Neuronal stem cell (in vitro differentiated cells): ENCODE results near the gene CADM2.

ENCODE experiments used
- DNase-seq: peaks from one replicate; pipeline ENCODE4 v3.0.0-alpha.2; 2013; ENCODE audit warnings: low spot score
- H2AFZ ChIP-seq: one replicate; pipeline ENCODE4 v1.6.1; 2013; ENCODE audit warnings: mild to moderate bottlenecking, low read length, inconsistent platforms
- H2AK5ac ChIP-seq: 2 replicates; pipeline ENCODE4 v1.6.1; 2013; ENCODE audit warnings: low read depth, mild to moderate bottlenecking, inconsistent platforms, low read length, moderate library complexity, mixed read lengths
- H2BK120ac ChIP-seq: 2 replicates; pipeline ENCODE4 v1.6.1; 2013; ENCODE audit warnings: low read depth, mild to moderate bottlenecking, inconsistent platforms, low read length, moderate library complexity, mixed read lengths
- H2BK12ac ChIP-seq: one replicate; pipeline ENCODE4 v1.6.1; 2013; ENCODE audit warnings: low read length, inconsistent platforms
- H2BK15ac ChIP-seq: 2 replicates; pipeline ENCODE4 v1.6.1; 2013; ENCODE audit warnings: mild to moderate bottlenecking, low read length, inconsistent platforms, mixed read lengths
- H2BK5ac ChIP-seq: one replicate; pipeline ENCODE4 v1.6.1; 2013; ENCODE audit warnings: inconsistent platforms, mild to moderate bottlenecking, low read length, moderate library complexity
- H3K14ac ChIP-seq: one replicate; pipeline ENCODE4 v1.6.1; 2013; ENCODE audit warnings: low read length, inconsistent platforms
- H3K18ac ChIP-seq: 2 replicates; pipeline ENCODE4 v1.6.1; 2013; ENCODE audit warnings: low read length, inconsistent platforms
- H3K23ac ChIP-seq: 2 replicates; pipeline ENCODE4 v1.6.1; 2013; ENCODE audit warnings: low read depth, mild to moderate bottlenecking, mixed read lengths, low read length, inconsistent platforms; ENCODE audit not compliant: poor library complexity
- H3K27ac ChIP-seq: replicated peaks from 3 replicates; pipeline ENCODE4 v1.5.1; 2013; ENCODE audit warnings: low read length, inconsistent platforms
- H3K27me3 ChIP-seq, 3 experiments: 2 replicates each; pipeline ENCODE4 v1.6.1; 2013; ENCODE audit warnings: low read length in 3 of 3, mild to moderate bottlenecking in 2 of 3, inconsistent platforms in 1 of 3, low read depth in 1 of 3, mixed read lengths in 1 of 3, moderate library complexity in 1 of 3; ENCODE audit not compliant: control insufficient read depth in 3 of 3, insufficient read depth in 3 of 3
- H3K36me3 ChIP-seq, 2 donors: replicated peaks in 1 of 2; 2 replicates each; pipeline ENCODE4 v1.6.1; 2013; ENCODE audit warnings: low read length in 2 of 2; ENCODE audit not compliant: control insufficient read depth in 2 of 2, insufficient read depth in 2 of 2
- H3K4ac ChIP-seq: 2 replicates; pipeline ENCODE4 v1.6.1; 2013; ENCODE audit warnings: inconsistent platforms, mild to moderate bottlenecking, low read length, moderate library complexity
- H3K4me1 ChIP-seq, 2 donors: 1 replicate in 1 of 2; 2 replicates in 1 of 2; pipeline ENCODE4 v1.6.1; 2013; ENCODE audit warnings: low read length in 2 of 2, low read depth in 1 of 2; ENCODE audit not compliant: control insufficient read depth in 2 of 2, insufficient read depth in 1 of 2
- H3K4me2 ChIP-seq: one replicate; pipeline ENCODE4 v1.6.1; 2013; ENCODE audit warnings: mild to moderate bottlenecking, low read length, inconsistent platforms; ENCODE audit not compliant: insufficient read depth, poor library complexity, severe bottlenecking
- H3K4me3 ChIP-seq, 2 donors: 2 replicates each; pipeline ENCODE4 v1.5.1; 2013; ENCODE audit warnings: low read length in 2 of 2, mild to moderate bottlenecking in 2 of 2, inconsistent platforms in 1 of 2, moderate library complexity in 1 of 2
- H3K79me1 ChIP-seq: one replicate; pipeline ENCODE4 v1.6.1; 2013; ENCODE audit warnings: low read depth, mild to moderate bottlenecking, inconsistent platforms, low read length, moderate library complexity
- H3K9ac ChIP-seq: one replicate; pipeline ENCODE4 v1.6.1; 2013; ENCODE audit warnings: mild to moderate bottlenecking, low read depth, low read length, inconsistent platforms; ENCODE audit not compliant: poor library complexity
- H3K9me3 ChIP-seq, 2 donors: replicated peaks in 1 of 2; 2 replicates each; pipeline versions ENCODE3 to v1.6.1; 2013; ENCODE audit warnings: low read length in 2 of 2, mild to moderate bottlenecking in 2 of 2, inconsistent platforms in 1 of 2, low read depth in 1 of 2, mixed read lengths in 1 of 2, moderate library complexity in 1 of 2; ENCODE audit not compliant: control insufficient read depth in 2 of 2, insufficient read depth in 1 of 2
- H4K8ac ChIP-seq: one replicate; pipeline ENCODE4 v1.6.1; 2013; ENCODE audit warnings: low read depth, mild to moderate bottlenecking, inconsistent platforms, low read length, moderate library complexity
- H4K91ac ChIP-seq: one replicate; pipeline ENCODE4 v1.6.1; 2013; ENCODE audit warnings: low read length, low read depth, mild to moderate bottlenecking, inconsistent platforms; ENCODE audit not compliant: poor library complexity
- WGBS, 2 donors: extraction: QIAGEN DNeasy Blood & Tissue Kit; methylation state at CpG; one replicate each; pipeline ENCODE4 v1.1.7; 2013; ENCODE audit warnings: missing lambda C conversion rate in 2 of 2, mixed read lengths in 1 of 2; ENCODE audit not compliant: insufficient read length in 2 of 2, insufficient replicate concordance in 1 of 2; ENCODE audit errors: extremely low coverage in 2 of 2; 5-methylcytosine and 5-hydroxymethylcytosine counted together

Gene CADM2

GRCh38 chr3:86037916-86038315 is 1079.1 kb downstream of the CADM2 start:
- H4K91ac ChIP-seq: no peak overlapping the region
- H2BK120ac ChIP-seq: no peak overlapping the region
- H2BK12ac ChIP-seq: no peak overlapping the region
- H2BK15ac ChIP-seq: no peak overlapping the region
- H3K36me3 ChIP-seq: no peaks in the 10 kb centered on the region
- H3K18ac ChIP-seq: no peak overlapping the region
- no peak overlapping the region for H4K8ac ChIP-seq
- peaks cover 0 to 2% of the 10 kb centered on the region in 2 donors for H3K9me3 ChIP-seq
- no peak overlapping the region for H2AK5ac ChIP-seq
- H3K4ac ChIP-seq: no peak overlapping the region
- no peak overlapping the region for H3K9ac ChIP-seq
- H3K79me1 ChIP-seq: no peaks in the 10 kb centered on the region
- H3K14ac ChIP-seq: no peak overlapping the region
- DNase-seq: no peak
- no peak overlapping the region for H3K4me2 ChIP-seq
- H3K27me3 ChIP-seq: no peaks in the 10 kb centered on the region
- H3K23ac ChIP-seq: no peak overlapping the region
- H3K4me3 ChIP-seq: no peak overlapping the region
- no peak overlapping the region for H2AFZ ChIP-seq
- no peaks in the 10 kb centered on the region for H3K4me1 ChIP-seq
- no peak overlapping the region for H3K27ac ChIP-seq
- no peak overlapping the region for H2BK5ac ChIP-seq

GRCh38 chr3:86046436-86047136 is 1087.8 kb downstream of the CADM2 start:
- no peak overlapping the region for H4K91ac ChIP-seq
- H2BK12ac ChIP-seq: no peak overlapping the region
- H3K9ac ChIP-seq: no peak overlapping the region
- H2AFZ ChIP-seq: no peak overlapping the region
- no peaks in the 10 kb centered on the region for H3K36me3 ChIP-seq
- H4K8ac ChIP-seq: no peak overlapping the region
- no peak overlapping the region for H3K14ac ChIP-seq
- no peak overlapping the region for H2AK5ac ChIP-seq
- WGBS, 2 donors: no CpG with 5 or more reads among the region's 6 CpGs
- no peak overlapping the region for H2BK120ac ChIP-seq
- no peak overlapping the region for H2BK5ac ChIP-seq
- no peak for DNase-seq
- peaks cover 0 to 2% of the 10 kb centered on the region in 2 donors for H3K4me1 ChIP-seq
- H2BK15ac ChIP-seq: no peak overlapping the region
- H3K27ac ChIP-seq: no peak overlapping the region
- no peaks in the 10 kb centered on the region for H3K27me3 ChIP-seq
- H3K18ac ChIP-seq: no peak overlapping the region
- no peaks in the 10 kb centered on the region for H3K9me3 ChIP-seq
- no peak overlapping the region for H3K4me3 ChIP-seq
- H3K4ac ChIP-seq: no peak overlapping the region
- H3K4me2 ChIP-seq: no peak overlapping the region
- no peaks in the 10 kb centered on the region for H3K79me1 ChIP-seq
- no peak overlapping the region for H3K23ac ChIP-seq

- no CpG with 5 or more reads among the region's 1 CpG for WGBS, 2 donors
Observed at GRCh38 chr3:86047161-86047560, 1088.4 kb downstream of the CADM2 start.

GRCh38 chr3:86051058-86051457 is 1092.3 kb downstream of the CADM2 start:
- H2BK5ac ChIP-seq: no peak overlapping the region
- no peak overlapping the region for H3K4me3 ChIP-seq
- no peak overlapping the region for H2BK120ac ChIP-seq
- H2BK12ac ChIP-seq: no peak overlapping the region
- WGBS, 2 donors: no CpG with 5 or more reads among the region's 1 CpG
- H2BK15ac ChIP-seq: no peak overlapping the region
- H3K4ac ChIP-seq: no peak overlapping the region
- H3K9ac ChIP-seq: no peak overlapping the region
- H3K4me1 ChIP-seq: peaks cover 0 to 2% of the 10 kb centered on the region in 2 donors
- H3K14ac ChIP-seq: no peak overlapping the region
- H3K9me3 ChIP-seq: no peaks in the 10 kb centered on the region
- no peak overlapping the region for H3K18ac ChIP-seq
- H3K36me3 ChIP-seq: no peaks in the 10 kb centered on the region
- no peak overlapping the region for H2AFZ ChIP-seq
- no peaks in the 10 kb centered on the region for H3K79me1 ChIP-seq
- no peak overlapping the region for H3K23ac ChIP-seq
- H3K27ac ChIP-seq: no peak overlapping the region
- no peak overlapping the region for H4K91ac ChIP-seq
- no peak overlapping the region for H2AK5ac ChIP-seq
- no peak overlapping the region for H3K4me2 ChIP-seq
- DNase-seq: no peak
- no peaks in the 10 kb centered on the region for H3K27me3 ChIP-seq
- no peak overlapping the region for H4K8ac ChIP-seq

More at GRCh38 chr3:86047161-86047560, 1088.4 kb downstream of the CADM2 start:
- H3K36me3 ChIP-seq: no peaks in the 10 kb centered on the region
- no peak overlapping the region for H2AFZ ChIP-seq
- no peaks in the 10 kb centered on the region for H3K9me3 ChIP-seq
- no peak overlapping the region for H2BK15ac ChIP-seq
- H2BK12ac ChIP-seq: no peak overlapping the region
- no peak for DNase-seq
- H2AK5ac ChIP-seq: no peak overlapping the region
- H3K4me2 ChIP-seq: no peak overlapping the region
- no peaks in the 10 kb centered on the region for H3K27me3 ChIP-seq
- no peak overlapping the region for H3K4me3 ChIP-seq
- no peaks in the 10 kb centered on the region for H3K79me1 ChIP-seq
- H2BK5ac ChIP-seq: no peak overlapping the region
- no peak overlapping the region for H4K8ac ChIP-seq
- no peak overlapping the region for H3K4ac ChIP-seq
- H2BK120ac ChIP-seq: no peak overlapping the region
- H3K23ac ChIP-seq: no peak overlapping the region
- H3K27ac ChIP-seq: no peak overlapping the region
- H3K9ac ChIP-seq: no peak overlapping the region
- H4K91ac ChIP-seq: no peak overlapping the region
- H3K4me1 ChIP-seq: peaks cover 0 to 2% of the 10 kb centered on the region in 2 donors
- no peak overlapping the region for H3K18ac ChIP-seq
- H3K14ac ChIP-seq: no peak overlapping the region
